ENCODE measurements around the gene HSPBP1. TPM values are rescaled to one million over a fixed set of nuclear protein-coding genes. Genes with fewer than 3 reads are reported as not detected.

HSPBP1 gene
- total RNA-seq, 2 donors from 2014 or later: 19.1 to 23.1 TPM

DNA sequence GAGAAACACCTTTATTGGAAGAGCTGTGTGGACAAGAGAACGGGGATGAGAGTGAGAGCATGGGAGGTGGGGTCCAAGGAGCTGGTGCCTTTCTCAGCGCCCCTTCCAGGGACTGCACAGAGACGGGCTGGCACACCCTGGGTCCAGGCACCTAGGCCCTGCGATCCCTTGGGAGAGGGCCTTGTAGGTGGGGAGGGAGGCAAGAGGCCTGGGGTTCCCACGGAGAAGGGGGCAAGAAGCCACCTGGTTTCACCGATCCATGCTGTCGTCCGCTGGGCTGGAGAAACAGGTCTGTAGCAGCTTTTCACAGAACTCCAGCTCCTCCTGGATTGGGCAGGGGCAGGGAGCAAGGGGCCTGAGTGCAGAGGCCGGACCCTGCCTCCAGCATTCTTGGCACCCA, 17.6 kb downstream of the HSPBP1 start:
- no peak for DNase-seq
- Mint-ChIP-seq H3K36me3 (ENCODE audit: low read depth) (peaks cover 8% of the 10 kb centered on the region), H3K27ac (peak overlapping the region; percentile 29), H3K4me1 (peaks cover 8% of the 10 kb centered on the region), H3K27me3 (no peaks in the 10 kb centered on the region), H3K4me3 (no peak overlapping the region)
- no peak for ATAC-seq
- H3K9me3 ChIP-seq (ENCODE audit: control insufficient read depth, low read length, poor library complexity, severe bottlenecking): no peaks in the 10 kb centered on the region

DNA sequence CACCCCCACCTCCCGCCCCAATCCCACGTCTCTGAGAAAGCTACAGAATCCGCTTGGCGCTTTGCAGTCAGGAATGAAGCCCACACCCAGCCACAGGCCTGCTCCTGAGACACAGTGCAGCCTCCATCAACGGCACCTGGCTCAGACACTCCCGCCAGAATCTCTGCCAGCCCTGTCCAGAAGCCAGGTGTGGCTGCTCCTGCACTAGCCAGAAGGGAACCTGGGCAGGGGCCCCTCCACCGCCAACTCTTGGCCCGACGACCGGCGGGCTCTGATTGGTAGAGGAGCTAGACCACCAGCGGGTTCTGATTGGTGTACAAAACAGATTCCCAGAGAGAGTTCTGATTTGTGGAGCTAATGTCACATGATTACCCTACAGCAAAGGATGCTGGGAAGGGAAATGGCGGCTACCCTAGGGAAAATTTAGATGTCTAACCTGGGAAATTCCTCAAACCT, 18.2 kb downstream of the HSPBP1 start:
- peaks cover 13% of the 10 kb centered on the region for H3K4me1 Mint-ChIP-seq
- no peaks in the 10 kb centered on the region for H3K9me3 ChIP-seq (ENCODE audit: control insufficient read depth, low read length, poor library complexity, severe bottlenecking)
- DNase-seq (no peak), ATAC-seq (no peak)
- H3K27ac Mint-ChIP-seq: no peak overlapping the region
- H3K36me3 Mint-ChIP-seq (ENCODE audit: low read depth): peaks cover 8% of the 10 kb centered on the region
- H3K27me3 Mint-ChIP-seq: no peaks in the 10 kb centered on the region
- H3K4me3 Mint-ChIP-seq: no peak overlapping the region

GRCh38 chr19:55259540-55260210, 20.2 kb downstream of the HSPBP1 start:
- no peak for DNase-seq
- Mint-ChIP-seq H3K36me3 (ENCODE audit: low read depth) (peaks cover 4% of the 10 kb centered on the region), H3K27me3 (no peaks in the 10 kb centered on the region)

GRCh38 chr19:55258828-55259539, 20.9 kb downstream of the HSPBP1 start, which contains the start of gene PPP6R1:
Gene PPP6R1, minus strand, starts transcription at chr19:55259017. Its CDS starts 11,914 bp downstream, at chr19:55247103.
- H3K27ac Mint-ChIP-seq: peak within 1 kb of the TSS; percentile 99
- ATAC-seq: peak; percentile 83

More at GRCh38 chr19:55259540-55260210, 20.2 kb downstream of the HSPBP1 start:
- H3K27ac Mint-ChIP-seq: peak overlapping the region; percentile 99
- H3K4me1 Mint-ChIP-seq: peaks cover 29% of the 10 kb centered on the region
- ATAC-seq: no peak
- no peaks in the 10 kb centered on the region for H3K9me3 ChIP-seq (ENCODE audit: control insufficient read depth, low read length, poor library complexity, severe bottlenecking)
- H3K4me3 Mint-ChIP-seq: peak overlapping the region; percentile 95

GRCh38 chr19:55258476-55258827, 21.5 kb downstream of the HSPBP1 start:
- no peaks in the 10 kb centered on the region for H3K9me3 ChIP-seq (ENCODE audit: control insufficient read depth, low read length, poor library complexity, severe bottlenecking)
- H3K4me3 Mint-ChIP-seq: peak overlapping the region; percentile 100
- H3K4me1 Mint-ChIP-seq: peaks cover 41% of the 10 kb centered on the region
- no peaks in the 10 kb centered on the region for H3K27me3 Mint-ChIP-seq
- peak; percentile 17 for ATAC-seq
- peak overlapping the region; percentile 99 for H3K27ac Mint-ChIP-seq
- peaks cover 4% of the 10 kb centered on the region for H3K36me3 Mint-ChIP-seq (ENCODE audit: low read depth)
- peak in 2 of 3 donors; percentile 56 to 58 for DNase-seq

More at GRCh38 chr19:55258828-55259539, 20.9 kb downstream of the HSPBP1 start, which contains the start of gene PPP6R1:
- H3K9me3 ChIP-seq (ENCODE audit: control insufficient read depth, low read length, poor library complexity, severe bottlenecking): no peaks in the 10 kb centered on the region
- Mint-ChIP-seq H3K4me3 (peak within 1 kb of the TSS; percentile 100), H3K4me1 (peaks cover 36% of the 10 kb centered on the region), H3K27me3 (no peaks in the 10 kb centered on the region), H3K36me3 (ENCODE audit: low read depth) (peaks cover 4% of the 10 kb centered on the region)
- DNase-seq: peak; percentile 90 to 96 (median 93)

- H3K27ac Mint-ChIP-seq: peak overlapping the region; percentile 99
- DNase-seq (no peak), ATAC-seq (no peak)
- peaks cover 4% of the 10 kb centered on the region for H3K36me3 Mint-ChIP-seq (ENCODE audit: low read depth)
- H3K4me1 Mint-ChIP-seq: peaks cover 45% of the 10 kb centered on the region
- no peaks in the 10 kb centered on the region for H3K27me3 Mint-ChIP-seq
- H3K4me3 Mint-ChIP-seq: peak overlapping the region; percentile 100
- no peaks in the 10 kb centered on the region for H3K9me3 ChIP-seq (ENCODE audit: control insufficient read depth, low read length, poor library complexity, severe bottlenecking)
Measured at GRCh38 chr19:55257461-55258420, 22.2 kb downstream of the HSPBP1 start.

DNA sequence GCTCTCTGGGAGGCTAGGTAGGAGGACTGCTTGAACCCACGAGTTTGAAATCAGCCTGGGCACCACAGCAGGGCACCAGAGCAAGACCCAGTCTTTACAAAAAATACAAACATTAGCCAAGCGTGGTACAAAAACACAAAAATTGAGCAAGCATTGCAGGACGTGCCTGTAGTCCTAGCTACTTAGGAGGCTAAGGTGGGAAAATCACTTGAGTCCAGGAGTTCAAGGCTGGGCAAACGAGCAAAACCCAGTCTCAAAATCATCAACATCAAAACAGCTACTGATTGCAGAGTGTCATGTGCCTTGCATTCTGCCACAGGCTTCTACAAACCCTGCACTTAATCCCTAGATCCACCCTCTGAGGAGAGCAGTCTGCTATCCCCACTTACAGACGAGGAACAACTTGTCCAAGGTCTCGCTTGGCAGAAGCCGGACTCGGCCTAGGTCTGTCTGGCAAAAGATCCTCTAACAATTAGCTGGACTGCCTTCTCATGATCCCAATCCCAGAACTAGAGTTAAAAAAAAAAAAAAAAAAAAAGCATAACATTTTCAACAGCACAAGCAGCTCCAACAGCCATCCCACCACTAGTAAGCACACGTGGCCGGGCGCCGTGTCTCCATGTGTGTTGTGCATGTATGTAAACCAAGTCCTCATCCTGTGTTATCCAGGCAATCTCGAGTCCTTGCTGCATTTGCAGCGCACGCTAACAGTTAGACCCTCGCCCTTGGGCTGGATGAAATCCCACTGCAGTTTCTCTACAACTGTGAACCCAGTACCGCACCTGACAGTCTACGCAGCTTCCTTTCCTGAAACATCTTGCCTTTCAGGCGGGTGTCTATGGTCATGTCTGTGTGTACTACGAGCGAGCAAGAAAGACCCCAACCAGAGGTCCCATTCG, 23.1 kb downstream of the HSPBP1 start:
- ATAC-seq (no peak), DNase-seq (no peak)
- Mint-ChIP-seq H3K27ac (peak overlapping the region; percentile 99), H3K4me3 (peak overlapping the region; percentile 100), H3K36me3 (ENCODE audit: low read depth) (peaks cover 4% of the 10 kb centered on the region), H3K27me3 (no peaks in the 10 kb centered on the region), H3K4me1 (peaks cover 48% of the 10 kb centered on the region)
- no peaks in the 10 kb centered on the region for H3K9me3 ChIP-seq (ENCODE audit: control insufficient read depth, low read length, poor library complexity, severe bottlenecking)

DNA sequence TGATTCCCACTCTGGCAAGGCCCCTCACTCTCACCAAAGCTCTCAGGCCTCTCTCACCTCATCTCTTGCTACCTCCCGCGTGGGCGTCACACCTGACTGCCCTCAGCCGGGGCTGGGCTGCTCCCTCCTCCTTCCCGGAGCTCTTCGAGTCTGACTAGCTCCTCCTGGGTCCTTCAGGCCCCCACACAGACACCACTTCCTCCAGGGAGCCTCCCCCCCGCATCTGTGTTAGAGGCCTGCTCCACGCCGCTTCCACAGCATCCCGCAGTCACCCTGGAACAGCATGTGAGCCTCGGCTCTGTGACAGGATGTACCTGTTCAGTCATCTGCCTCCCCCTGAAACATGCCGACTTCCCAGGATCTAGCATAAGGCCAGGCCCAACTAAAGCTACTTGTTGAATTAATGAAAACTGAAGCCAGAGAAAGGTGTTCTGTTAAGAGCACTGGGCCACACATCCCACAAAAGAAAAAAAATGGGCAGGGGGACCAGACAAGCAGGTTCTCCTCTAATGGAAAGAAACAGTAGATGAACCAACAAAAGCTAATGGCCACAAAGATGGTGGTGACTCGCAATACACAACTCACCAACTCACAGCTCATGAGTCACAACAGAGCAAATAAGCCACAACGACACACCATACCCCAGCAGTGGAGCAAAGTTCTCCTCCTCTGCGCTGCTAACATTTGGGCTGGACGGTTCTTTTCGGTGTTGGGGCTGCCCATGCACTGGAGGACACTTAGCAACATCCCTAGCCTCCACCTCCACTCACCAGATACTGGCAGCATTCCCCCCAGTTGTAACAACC, 24.1 kb downstream of the HSPBP1 start:
- Mint-ChIP-seq H3K4me1 (peaks cover 57% of the 10 kb centered on the region), H3K36me3 (ENCODE audit: low read depth) (peaks cover 4% of the 10 kb centered on the region), H3K27ac (peak overlapping the region; percentile 99), H3K4me3 (peak overlapping the region; percentile 100), H3K27me3 (no peaks in the 10 kb centered on the region)
- no peaks in the 10 kb centered on the region for H3K9me3 ChIP-seq (ENCODE audit: control insufficient read depth, low read length, poor library complexity, severe bottlenecking)
- no peak for ATAC-seq
- peak in 1 of 3 donors; percentile 21 for DNase-seq

GRCh38 chr19:55254625-55254977, 25.3 kb downstream of the HSPBP1 start:
- H3K4me3 Mint-ChIP-seq: peak overlapping the region; percentile 100
- no peaks in the 10 kb centered on the region for H3K27me3 Mint-ChIP-seq
- H3K36me3 Mint-ChIP-seq (ENCODE audit: low read depth): peaks cover 4% of the 10 kb centered on the region
- peak overlapping the region; percentile 99 for H3K27ac Mint-ChIP-seq
- no peaks in the 10 kb centered on the region for H3K9me3 ChIP-seq (ENCODE audit: control insufficient read depth, low read length, poor library complexity, severe bottlenecking)
- ATAC-seq (no peak), DNase-seq (no peak)
- H3K4me1 Mint-ChIP-seq: peaks cover 62% of the 10 kb centered on the region

DNA sequence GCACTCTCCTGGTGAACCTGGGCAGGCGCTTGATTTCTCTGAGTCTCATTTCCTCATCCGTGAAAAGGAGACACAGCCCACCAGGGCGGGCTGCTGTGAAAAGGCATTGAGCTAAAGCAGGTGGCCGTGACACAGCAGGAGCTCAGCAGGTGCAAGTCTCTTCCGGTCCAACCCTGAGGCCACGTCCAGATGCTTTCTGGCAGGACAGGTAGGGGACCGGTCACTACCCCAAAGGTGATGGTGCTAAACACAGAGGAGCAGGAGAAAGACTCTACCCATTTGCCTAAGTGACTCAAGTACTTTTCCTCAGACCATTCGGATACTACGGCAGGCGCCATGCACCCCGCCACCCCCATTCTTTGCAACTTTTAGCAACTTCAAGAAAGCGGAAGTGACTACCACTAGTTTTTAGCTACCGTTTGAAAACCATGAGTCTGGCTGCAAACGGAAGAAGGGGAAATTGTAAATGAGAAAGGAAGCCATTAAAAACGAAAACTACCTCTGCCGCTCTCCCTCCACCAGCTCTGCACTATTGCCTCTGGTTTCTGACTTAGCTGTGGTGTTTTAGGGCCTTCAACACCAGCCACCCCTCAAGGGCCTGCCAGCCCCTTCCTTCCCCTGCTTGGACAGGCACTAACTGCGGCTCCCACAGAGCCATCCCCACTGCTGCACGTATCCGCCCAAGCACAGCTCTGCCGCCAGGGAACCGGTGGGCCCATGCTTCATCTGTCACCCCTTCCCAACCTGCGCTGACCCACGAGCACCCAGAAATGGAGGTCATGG, 25.9 kb downstream of the HSPBP1 start:
- peaks cover 4% of the 10 kb centered on the region for H3K36me3 Mint-ChIP-seq (ENCODE audit: low read depth)
- ATAC-seq (peak; percentile 48), DNase-seq (peak in 1 of 3 donors; percentile 50)
- H3K4me3 Mint-ChIP-seq: peak overlapping the region; percentile 100
- H3K9me3 ChIP-seq (ENCODE audit: control insufficient read depth, low read length, poor library complexity, severe bottlenecking): no peaks in the 10 kb centered on the region
- peak overlapping the region; percentile 99 for H3K27ac Mint-ChIP-seq
- no peaks in the 10 kb centered on the region for H3K27me3 Mint-ChIP-seq
- H3K4me1 Mint-ChIP-seq: peaks cover 63% of the 10 kb centered on the region
